GM18498 (cell line): Measurements from ENCODE around the gene AGXT.
"Not testable (repeated sequence)": the region's sequence is repeated elsewhere in the genome, so short reads cannot be mapped to it uniquely, and the experiment has no call there.

Experiments
- ATAC-seq: cut with Tn5 transposase; IDR thresholded peaks from one replicate; pipeline ENCODE4 v1.9.1; 2021; ENCODE audit warnings: mild to moderate bottlenecking, moderate library complexity; ENCODE audit not compliant: unreplicated experiment

AGXT gene

GRCh38 chr2:240839152-240840143, 29.2 kb upstream of the AGXT start:
- no peak for ATAC-seq

DNA sequence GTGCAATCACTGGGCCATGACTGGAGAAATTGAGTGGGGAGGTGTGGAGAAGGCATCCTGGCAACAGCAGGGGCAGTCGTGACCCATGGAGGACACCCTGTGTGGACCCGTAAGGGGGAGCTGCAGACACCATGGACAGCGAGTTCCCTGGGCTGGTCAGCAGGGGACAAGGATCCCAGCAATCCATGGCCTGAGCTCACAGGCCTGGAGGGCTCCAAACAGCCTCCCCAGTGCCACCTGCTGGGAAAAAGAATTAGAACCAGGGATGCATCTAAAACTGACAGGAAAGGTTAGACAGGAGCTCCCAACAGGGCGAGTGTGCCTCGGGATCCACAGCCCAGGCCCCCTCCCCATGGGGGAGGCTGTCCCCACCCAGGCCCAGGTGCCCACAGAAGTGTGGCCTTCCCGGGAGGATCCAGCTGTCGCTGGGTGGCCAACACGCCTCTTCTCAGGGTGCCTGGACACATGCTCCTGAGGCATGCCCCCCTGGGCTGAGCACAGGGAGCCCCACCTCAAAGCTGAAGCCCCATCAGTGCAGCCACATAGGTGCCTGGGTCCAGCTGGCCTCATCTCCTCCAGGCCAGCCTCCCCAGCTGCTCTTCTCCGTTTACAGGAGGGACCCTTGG, 28.1 kb upstream of the AGXT start:
- ATAC-seq, result no peak

- not testable (repeated sequence) for ATAC-seq
Measured at GRCh38 chr2:240846309-240846708, 22.3 kb upstream of the AGXT start.

GRCh38 chr2:240846873-240847595, 21.6 kb upstream of the AGXT start:
- ATAC-seq, result no peak

GRCh38 chr2:240847817-240848216, 20.8 kb upstream of the AGXT start:
- no peak for ATAC-seq

GRCh38 chr2:240848900-240849680, 19.5 kb upstream of the AGXT start:
- ATAC-seq, result no peak

DNA sequence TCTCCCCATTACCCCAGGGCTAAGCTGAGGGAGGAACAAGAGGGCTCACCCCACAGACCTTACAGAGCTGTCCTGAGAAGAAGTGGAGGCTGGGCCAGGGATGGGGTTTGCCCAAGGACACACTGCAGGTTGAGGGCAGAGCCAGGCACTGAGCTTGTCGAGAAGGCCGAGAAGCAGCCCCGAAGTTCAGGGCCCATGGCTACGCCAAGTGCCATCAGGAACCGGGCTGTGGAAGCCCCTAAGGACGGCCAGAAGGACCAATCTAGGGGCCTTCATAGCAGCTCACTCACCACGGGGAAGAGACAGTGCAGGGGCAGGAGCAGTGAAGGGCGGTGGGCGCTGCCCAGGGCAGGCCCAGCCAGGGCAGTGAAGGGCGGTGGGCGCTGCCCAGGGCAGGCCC, 18.6 kb upstream of the AGXT start:
- ATAC-seq, result no peak

DNA sequence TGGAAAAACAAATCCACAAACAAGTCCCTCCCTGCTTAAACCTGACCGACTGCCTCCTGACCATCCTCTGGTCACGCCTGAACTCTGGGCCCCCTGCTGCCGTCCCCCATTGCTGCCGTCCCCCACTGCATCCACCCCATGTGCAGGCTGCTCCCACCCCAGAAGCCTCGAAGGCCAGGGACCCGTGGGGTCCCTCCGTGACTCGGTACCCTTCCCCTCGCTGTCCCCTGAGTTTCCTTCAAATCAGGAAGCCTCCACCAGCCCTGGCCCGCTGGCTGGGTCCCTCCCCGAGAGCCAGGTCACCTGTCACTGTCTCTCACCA, 17.9 kb upstream of the AGXT start:
- ATAC-seq, result no peak

DNA sequence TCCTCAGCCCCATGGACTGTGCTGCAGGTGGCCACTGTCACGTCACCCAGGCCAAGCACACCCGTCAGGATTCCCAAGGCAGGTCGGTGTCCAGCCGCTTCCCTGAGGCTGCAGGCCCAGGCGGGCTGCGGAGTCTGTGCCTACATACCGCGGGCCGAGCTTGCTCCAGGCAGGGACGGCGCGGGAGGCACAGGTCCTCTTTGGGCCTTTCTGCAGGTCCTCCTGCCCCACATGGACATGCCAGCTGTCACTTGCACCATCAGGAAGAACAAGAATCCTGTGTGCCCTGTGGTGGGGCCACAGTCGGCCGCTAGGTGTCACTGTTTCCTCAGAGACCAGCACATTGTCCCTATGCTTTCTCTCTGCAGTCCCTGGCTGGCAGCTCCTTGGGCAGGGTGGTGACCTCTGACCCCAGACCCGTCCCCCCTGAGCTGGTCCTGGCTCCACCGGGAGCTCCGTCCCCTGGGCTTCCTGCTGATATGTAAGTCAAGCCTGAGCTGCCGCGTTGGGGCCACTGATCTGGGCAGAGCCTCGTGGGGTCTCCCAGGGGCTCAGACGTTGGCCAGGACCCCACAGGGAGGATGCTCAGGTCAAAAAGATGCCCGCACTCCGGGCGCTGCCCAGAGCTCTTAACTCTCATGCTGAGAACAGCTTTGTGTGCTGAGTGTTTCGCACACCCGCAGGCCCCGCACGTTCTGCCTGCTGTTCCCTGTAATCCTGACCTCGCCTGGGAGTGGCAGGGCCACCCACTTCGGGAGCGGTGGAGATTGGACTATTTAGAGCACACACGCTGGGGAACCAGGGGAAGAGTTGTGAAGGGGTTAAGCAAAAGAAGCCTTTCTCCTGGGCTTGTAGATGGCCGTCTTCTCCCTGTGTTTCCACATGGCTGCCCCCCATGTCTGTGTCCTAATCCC, 17.3 kb upstream of the AGXT start:
- no peak for ATAC-seq

DNA sequence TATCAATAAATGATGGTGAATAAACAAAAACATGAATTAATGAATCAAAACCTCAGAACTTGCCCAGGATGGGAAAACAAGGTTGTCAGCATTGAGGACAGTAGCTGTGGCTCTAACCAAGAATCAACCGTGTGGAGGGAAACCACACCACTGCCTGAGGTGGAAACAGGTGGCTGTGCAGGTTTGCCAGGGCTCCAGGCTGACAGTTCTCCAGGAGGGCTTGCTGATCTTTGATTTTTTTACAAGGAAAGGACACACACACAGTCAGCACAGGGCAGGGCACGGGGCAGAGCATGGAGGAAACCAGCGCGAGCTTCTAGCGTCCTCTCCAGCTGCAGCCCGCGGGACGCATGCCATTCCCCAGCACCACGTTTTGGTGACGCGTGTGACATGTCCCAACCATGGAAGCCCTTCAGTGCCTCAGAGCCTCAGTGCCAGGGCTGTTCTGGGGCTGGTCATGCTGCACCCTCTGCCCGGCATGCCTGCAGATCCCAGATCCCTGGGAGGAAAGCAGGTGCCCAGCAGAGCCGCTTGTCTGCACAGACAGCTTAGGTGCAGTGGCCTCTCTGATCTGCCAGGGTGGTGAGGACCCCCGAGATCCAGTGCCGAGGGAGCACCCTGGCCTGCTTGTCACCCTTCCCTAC, 15.8 kb upstream of the AGXT start:
- ATAC-seq, result no peak

DNA sequence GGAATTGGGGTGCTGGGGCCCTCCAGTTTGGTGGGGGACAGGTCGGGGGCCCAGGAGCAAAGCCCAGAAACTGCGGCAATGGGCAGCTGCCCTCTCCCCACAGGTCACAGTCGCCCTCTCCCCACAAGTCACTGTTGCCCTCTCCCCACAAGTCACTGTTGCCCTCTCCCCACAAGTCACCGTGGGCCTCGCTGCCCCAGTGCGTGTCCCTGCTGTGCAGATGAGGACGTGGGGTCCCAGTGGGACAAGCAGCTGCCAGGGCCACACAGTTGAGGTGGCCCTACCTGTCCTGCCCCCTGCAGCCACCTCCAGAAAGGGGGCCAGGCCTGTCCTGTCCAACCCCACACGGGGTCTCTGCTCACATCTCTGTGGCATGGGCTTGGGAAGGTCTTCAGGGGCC, 13.0 kb upstream of the AGXT start:
- ATAC-seq, result no peak

GRCh38 chr2:240856151-240856980, 12.3 kb upstream of the AGXT start:
- no peak for ATAC-seq

- ATAC-seq, result no peak
Measured at GRCh38 chr2:240857039-240858008, 11.3 kb upstream of the AGXT start.

GRCh38 chr2:240858321-240858720, 10.3 kb upstream of the AGXT start:
- no peak for ATAC-seq

GRCh38 chr2:240858871-240859270, 9.8 kb upstream of the AGXT start:
- no peak for ATAC-seq

- no peak for ATAC-seq
Measured at GRCh38 chr2:240861547-240861946, 7.1 kb upstream of the AGXT start.

- no peak for ATAC-seq
Measured at GRCh38 chr2:240864475-240864874, 4.1 kb upstream of the AGXT start.
